Suprapubic skin (tissue), 4 donors: ENCODE results near the gene RNF26. TPM values are rescaled to one million over a fixed set of nuclear protein-coding genes. Genes with fewer than 3 reads are reported as not detected.

Source experiments
- DNase-seq, 2 donors: peaks; one replicate each; pipeline ENCODE4 v3.0.0-alpha.2; 2019; ENCODE audit warnings: low spot score in 2 of 2
- H3K27ac ChIP-seq: fragments of 200-600 bp; sonication (generic); one replicate; pipeline ENCODE4 v1.5.1; 2019
- H3K27me3 ChIP-seq: fragments of 200-600 bp; sonication (generic); one replicate; pipeline ENCODE4 v1.5.1; 2019
- H3K36me3 ChIP-seq: fragments of 200-600 bp; sonication (generic); one replicate; pipeline ENCODE4 v1.5.1; 2019
- H3K4me1 ChIP-seq: fragments of 200-600 bp; sonication (generic); one replicate; pipeline ENCODE4 v1.5.1; 2019
- H3K4me3 ChIP-seq: fragments of 200-600 bp; sonication (generic); one replicate; pipeline ENCODE4 v1.5.1; 2019; ENCODE audit warnings: mild to moderate bottlenecking
- H3K9me3 ChIP-seq: fragments of 200-600 bp; sonication (generic); one replicate; pipeline ENCODE4 v1.5.1; 2019
- CTCF ChIP-seq, 2 donors: fragments of 200-600 bp in 1 of 2; fragments of 450-650 bp in 1 of 2; sonication (generic) in 1 of 2; IDR thresholded peaks; one replicate each; pipeline ENCODE4 v1.5.1; 2016 to 2019; ENCODE audit warnings: antibody characterized with exemption in 2 of 2, mild to moderate bottlenecking in 1 of 2, moderate library complexity in 1 of 2
- EP300 ChIP-seq: sonication (generic); formaldehyde crosslinking; IDR thresholded peaks from one replicate; pipeline ENCODE4 v1.6.1; 2017; ENCODE audit warnings: antibody characterized with exemption
- POLR2A ChIP-seq, 2 donors: fragments of 450-650 bp; IDR thresholded peaks; one replicate each; pipeline ENCODE4 v1.6.1; 2017; ENCODE audit warnings: antibody characterized with exemption in 2 of 2, mild to moderate bottlenecking in 2 of 2, moderate library complexity in 2 of 2
- POLR2AphosphoS5 ChIP-seq, 3 donors: sonication (generic); formaldehyde crosslinking; IDR thresholded peaks; one replicate each; pipeline ENCODE4 v1.6.1; 2017; ENCODE audit warnings: antibody characterized with exemption in 3 of 3
- WGBS: methylation state at CpG from one replicate; pipeline ENCODE4 v1.1.5; 2018; 5-methylcytosine and 5-hydroxymethylcytosine counted together
- total RNA-seq, 4 donors: library from RNA; depleted of rRNA; stranded (reverse); fragments of >200 nt; gene quantifications; one replicate each; pipeline ENCODE4 v1.1.0, GENCODE V29; 2016

Gene RNF26
- total RNA-seq, 4 donors from 2014 or later: 13.3 to 21.4 (median 15.4) TPM

- TF ChIP-seq POLR2AphosphoS5 (IDR thresholded peaks at IDR 0.05) (no peak), POLR2A (IDR thresholded peaks at IDR 0.05) (no peak), CTCF (IDR thresholded peaks at IDR 0.05) (no peak), EP300 (no peak)
- peak; percentile 91 to 93 for DNase-seq
These were observed 6.3 kb downstream of the RNF26 start, which contains the start of gene C1QTNF5 for GRCh38 chr11:119340335-119341221. Gene C1QTNF5 (minus strand): TSS chr11:119340883. CDS start chr11:119340397, 486 bp downstream.

GRCh38 chr11:119341222-119342022 lies 7.1 kb downstream of the RNF26 start:
- WGBS: 49% methylated on average over 9 of the region's 16 CpGs
- no peaks in the 10 kb centered on the region for H3K9me3 ChIP-seq
- H3K27ac ChIP-seq: peak overlapping the region; percentile 89
- H3K4me3 ChIP-seq: peak overlapping the region; percentile 66
- peaks cover 14% of the 10 kb centered on the region for H3K27me3 ChIP-seq
- TF ChIP-seq POLR2A (IDR thresholded peaks at IDR 0.05) (no peak), POLR2AphosphoS5 (IDR thresholded peaks at IDR 0.05) (no peak), CTCF (IDR thresholded peaks at IDR 0.05) (no peak), EP300 (no peak)
- H3K36me3 ChIP-seq: peaks cover 3% of the 10 kb centered on the region
- H3K4me1 ChIP-seq: peaks cover 45% of the 10 kb centered on the region
- no peak for DNase-seq

More at GRCh38 chr11:119340335-119341221, 6.3 kb downstream of the RNF26 start, which contains the start of gene C1QTNF5:
- H3K36me3 ChIP-seq: peaks cover 8% of the 10 kb centered on the region
- H3K27ac ChIP-seq: peak within 1 kb of the TSS; percentile 89
- no peaks in the 10 kb centered on the region for H3K9me3 ChIP-seq
- peaks cover 47% of the 10 kb centered on the region for H3K4me1 ChIP-seq
- peaks cover 14% of the 10 kb centered on the region for H3K27me3 ChIP-seq
- WGBS: 5% methylated on average over 16 of the region's 53 CpGs
- peak within 1 kb of the TSS; percentile 66 for H3K4me3 ChIP-seq

- H3K27me3 ChIP-seq: peaks cover 14% of the 10 kb centered on the region
- no peaks in the 10 kb centered on the region for H3K9me3 ChIP-seq
- 55% methylated on average over 7 of the region's 7 CpGs for WGBS
- no peaks in the 10 kb centered on the region for H3K36me3 ChIP-seq
- TF ChIP-seq POLR2A (IDR thresholded peaks at IDR 0.05) (no peak), POLR2AphosphoS5 (IDR thresholded peaks at IDR 0.05) (no peak), EP300 (no peak), CTCF (IDR thresholded peaks at IDR 0.05) (no peak)
- no peak overlapping the region for H3K27ac ChIP-seq
- peaks cover 50% of the 10 kb centered on the region for H3K4me1 ChIP-seq
- no peak for DNase-seq
- no peak overlapping the region for H3K4me3 ChIP-seq
These were observed 7.6 kb downstream of the RNF26 start for GRCh38 chr11:119342023-119342300.

- Histone ChIP-seq H3K4me3 (no peak overlapping the region), H3K4me1 (peaks cover 52% of the 10 kb centered on the region), H3K36me3 (no peaks in the 10 kb centered on the region), H3K27me3 (peaks cover 14% of the 10 kb centered on the region), H3K9me3 (no peaks in the 10 kb centered on the region), H3K27ac (no peak overlapping the region)
- no peak for TF ChIP-seq CTCF (IDR thresholded peaks at IDR 0.05)
- no peak for TF ChIP-seq POLR2A (IDR thresholded peaks at IDR 0.05)
- no peak for TF ChIP-seq EP300
- no peak for TF ChIP-seq POLR2AphosphoS5 (IDR thresholded peaks at IDR 0.05)
- 93% methylated on average over 8 of the region's 10 CpGs for WGBS
- no peak for DNase-seq
These were observed 8.2 kb downstream of the RNF26 start for GRCh38 chr11:119342362-119343130.
